GM12892 (cell line): Measurements from ENCODE around the gene GATA1.

Source experiments
- DNase-seq: peaks from one replicate; pipeline ENCODE4 v3.0.0; 2011; ENCODE audit not compliant: insufficient read length
- FAIRE-seq: peaks from 2 replicates; lab custom pipeline; 2011; peaks lifted over from hg19 to GRCh38; lab: Jason Lieb, UNC
- POLR2A ChIP-seq: IDR thresholded peaks from 2 replicates; pipeline ENCODE4 v1.6.1; 2011; ENCODE audit warnings: low read depth, low read length, control low read depth
- POLR2AphosphoS5 ChIP-seq: IDR thresholded peaks from 2 replicates; pipeline ENCODE4 v1.6.1; 2011; ENCODE audit warnings: low read depth, low read length, control low read depth
- TAF1 ChIP-seq: IDR thresholded peaks from 2 replicates; pipeline ENCODE4 v1.6.1; 2011; ENCODE audit warnings: low read depth, mild to moderate bottlenecking, control low read depth, low read length, borderline replicate concordance

Gene GATA1

DNA sequence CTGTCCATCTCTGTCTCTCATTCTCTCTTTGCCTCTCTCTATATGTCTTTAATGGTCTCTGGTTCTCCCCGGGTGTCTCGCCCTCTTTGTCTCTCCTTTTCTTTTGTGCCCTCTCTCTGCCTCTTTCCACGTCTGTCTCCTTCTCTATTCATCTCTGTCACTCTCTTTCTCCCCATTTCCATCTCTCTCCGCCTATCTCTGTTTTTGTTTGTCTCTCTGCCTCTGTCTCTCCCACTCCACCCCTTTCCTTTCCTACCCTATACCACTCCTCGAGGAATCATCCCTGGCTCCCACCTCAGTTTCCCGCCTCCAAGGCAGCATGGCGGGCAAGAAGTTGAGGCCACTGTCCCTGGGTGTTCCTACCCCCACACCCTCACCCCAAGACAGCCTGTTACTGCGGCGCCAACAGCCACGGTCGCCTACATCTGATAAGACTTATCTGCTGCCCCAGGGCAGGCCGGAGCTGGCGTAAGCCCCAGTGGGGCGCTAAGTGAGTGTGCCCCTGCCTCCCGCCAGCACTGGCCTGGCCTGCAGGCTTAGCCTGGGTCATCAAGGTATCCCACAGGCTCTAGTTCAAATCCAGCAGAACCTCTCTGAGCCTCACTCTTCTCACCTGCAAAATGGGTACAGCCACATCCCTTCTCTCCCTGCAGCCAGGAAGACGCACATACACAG lies 713 bp upstream of the GATA1 start:
- TF ChIP-seq POLR2AphosphoS5 = no peak
- no peak for TF ChIP-seq POLR2A
- no peak for TF ChIP-seq TAF1
- DNase-seq (no peak), FAIRE-seq (no peak)

DNA sequence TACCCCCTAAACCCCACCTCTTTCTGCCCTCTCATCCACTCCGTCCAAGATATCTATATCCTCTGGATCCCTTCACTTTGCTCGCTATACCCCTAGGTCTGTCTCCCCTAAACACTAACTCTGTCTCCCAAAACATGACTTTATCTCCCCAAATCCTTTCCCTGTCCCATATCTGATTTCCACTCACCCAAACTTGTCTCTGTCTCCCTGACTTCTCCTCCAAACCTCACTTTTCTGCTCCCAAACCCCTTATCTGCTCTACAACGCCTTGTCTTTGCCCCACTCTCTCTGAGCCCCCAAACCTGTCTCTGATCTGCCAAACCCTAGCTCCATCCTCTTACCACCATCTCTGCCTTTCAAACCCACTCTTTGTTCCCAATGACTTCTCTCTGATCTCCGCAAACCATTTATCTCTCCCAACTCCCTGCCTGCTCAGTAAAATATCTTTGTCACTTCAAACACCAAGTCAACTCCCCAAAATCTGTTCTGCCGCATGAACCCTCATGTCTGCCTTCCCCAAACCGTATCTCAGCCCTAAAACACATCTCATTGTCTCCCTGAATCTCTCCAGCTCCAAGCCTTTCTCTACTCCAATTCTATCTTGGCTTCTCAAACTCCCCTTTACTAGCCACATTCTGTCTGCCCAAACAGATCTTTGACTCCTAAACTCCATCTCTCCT lies 575 bp downstream of the GATA1 start:
- no peak for TF ChIP-seq POLR2AphosphoS5
- no peak for TF ChIP-seq TAF1
- no peak for TF ChIP-seq POLR2A
- FAIRE-seq = no peak

DNA sequence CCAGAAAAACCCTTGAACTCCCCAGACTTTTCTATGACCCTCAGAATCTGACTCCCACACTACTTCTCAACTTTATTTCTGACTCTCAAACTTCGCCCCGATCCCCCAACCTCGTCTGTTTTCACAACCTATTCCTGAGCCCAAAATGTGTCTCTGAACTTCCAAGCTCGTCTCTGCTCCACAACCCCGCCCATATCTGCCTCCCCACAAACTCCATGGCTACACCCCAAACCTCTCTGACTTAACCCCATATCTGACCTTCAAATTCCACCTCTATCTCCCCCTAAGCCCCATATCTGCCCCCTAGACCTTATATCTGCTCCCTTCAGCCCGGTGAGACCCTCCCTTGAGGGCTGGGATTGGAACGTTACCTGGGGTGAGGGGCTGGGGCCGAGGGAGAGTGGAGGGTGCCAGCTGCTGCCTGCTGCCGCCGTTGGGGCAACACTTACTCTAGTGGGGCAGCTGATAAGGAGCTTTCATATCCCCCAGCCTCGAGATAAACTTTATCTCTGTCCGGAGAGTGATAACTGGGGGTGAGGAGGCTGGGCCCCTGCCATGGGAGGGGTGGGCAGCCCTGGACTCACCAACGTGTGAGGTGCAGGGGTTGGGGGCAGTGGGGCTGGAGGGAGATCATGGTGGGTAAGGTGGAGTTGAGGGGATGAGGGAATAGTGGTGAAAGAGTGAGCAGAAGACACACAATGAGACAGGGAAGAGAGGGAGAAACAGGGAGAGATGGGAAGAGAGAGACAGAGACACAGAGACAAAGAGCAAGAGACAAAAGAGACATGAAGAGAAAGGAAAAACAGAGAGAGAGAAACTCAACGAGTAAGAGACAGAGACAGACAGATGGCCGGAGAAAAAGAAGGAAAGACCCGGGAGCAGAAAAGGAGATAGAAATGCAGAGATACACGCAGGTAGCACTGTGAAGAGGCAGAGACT lies 1.4 kb downstream of the GATA1 start:
- no peak for TF ChIP-seq POLR2A
- TF ChIP-seq TAF1 = no peak
- no peak for TF ChIP-seq POLR2AphosphoS5
- FAIRE-seq (no peak), DNase-seq (no peak)

More for the DNA sequence above, 575 bp downstream of the GATA1 start:
- DNase-seq = no peak

DNA sequence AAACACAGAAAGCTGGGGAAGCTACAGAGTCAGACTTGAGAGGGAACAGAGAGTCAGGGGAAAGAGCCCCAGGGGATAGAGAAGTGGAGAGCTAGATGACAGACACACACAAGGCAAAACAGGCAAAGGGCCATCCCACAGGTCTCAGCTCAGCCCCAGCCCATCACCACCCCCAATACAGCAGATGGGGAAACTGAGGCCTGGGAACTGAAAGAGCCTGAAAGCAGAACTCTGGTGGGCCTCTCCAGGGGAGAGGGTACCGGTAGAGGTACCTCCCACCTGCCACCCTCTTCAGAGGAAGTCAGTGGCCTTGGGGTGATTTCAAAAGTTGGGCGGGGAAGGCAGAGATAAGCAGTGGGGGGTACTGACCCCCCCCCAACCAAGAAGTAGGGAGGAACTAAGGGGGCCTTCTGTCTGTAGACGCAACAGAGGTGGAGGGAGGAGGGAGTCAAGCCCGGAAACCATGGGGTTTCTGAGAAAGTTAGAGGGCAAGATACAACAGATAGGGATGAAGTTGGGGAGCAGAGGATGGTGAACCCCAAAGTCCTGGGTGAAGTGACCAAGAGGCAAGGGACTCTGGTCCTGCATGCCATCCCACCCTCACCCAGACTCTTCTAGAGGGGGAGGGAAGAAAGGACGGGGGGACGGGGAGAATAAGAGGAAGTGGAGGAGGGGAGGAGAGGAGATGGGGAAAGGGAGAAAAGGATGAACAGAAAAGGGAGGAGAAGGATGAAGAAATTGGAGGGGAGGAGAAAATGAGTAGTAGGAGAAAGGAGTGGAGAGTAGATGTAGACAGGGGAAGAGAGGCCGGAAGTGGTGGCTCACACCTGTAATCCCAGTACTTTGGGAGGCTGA lies 3.2 kb downstream of the GATA1 start:
- DNase-seq (no peak), FAIRE-seq (no peak)
- TF ChIP-seq POLR2AphosphoS5 (no peak), POLR2A (no peak), TAF1 (no peak)

DNA sequence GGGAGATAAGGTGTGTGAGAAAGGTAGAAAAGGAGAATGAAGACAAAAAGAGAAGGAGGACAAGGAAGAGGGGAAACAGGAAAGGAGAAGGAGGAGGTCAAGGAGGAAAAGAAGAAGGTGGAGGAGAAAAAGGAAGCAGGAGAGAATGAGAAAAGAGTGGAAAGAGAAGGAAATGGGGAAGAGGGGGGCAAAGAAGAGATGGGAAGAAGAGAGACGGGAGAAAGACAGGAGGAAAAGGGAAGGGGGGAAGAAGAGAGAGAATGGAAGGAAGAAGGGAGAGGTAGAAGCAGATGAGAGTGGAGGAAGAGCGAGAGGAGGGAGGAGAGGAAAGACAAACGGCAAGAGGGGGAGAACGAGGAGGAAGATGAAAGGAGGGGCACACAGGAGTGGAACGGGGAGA lies 4.1 kb downstream of the GATA1 start:
- DNase-seq (no peak), FAIRE-seq (no peak)
- TF ChIP-seq POLR2A = no peak

DNA sequence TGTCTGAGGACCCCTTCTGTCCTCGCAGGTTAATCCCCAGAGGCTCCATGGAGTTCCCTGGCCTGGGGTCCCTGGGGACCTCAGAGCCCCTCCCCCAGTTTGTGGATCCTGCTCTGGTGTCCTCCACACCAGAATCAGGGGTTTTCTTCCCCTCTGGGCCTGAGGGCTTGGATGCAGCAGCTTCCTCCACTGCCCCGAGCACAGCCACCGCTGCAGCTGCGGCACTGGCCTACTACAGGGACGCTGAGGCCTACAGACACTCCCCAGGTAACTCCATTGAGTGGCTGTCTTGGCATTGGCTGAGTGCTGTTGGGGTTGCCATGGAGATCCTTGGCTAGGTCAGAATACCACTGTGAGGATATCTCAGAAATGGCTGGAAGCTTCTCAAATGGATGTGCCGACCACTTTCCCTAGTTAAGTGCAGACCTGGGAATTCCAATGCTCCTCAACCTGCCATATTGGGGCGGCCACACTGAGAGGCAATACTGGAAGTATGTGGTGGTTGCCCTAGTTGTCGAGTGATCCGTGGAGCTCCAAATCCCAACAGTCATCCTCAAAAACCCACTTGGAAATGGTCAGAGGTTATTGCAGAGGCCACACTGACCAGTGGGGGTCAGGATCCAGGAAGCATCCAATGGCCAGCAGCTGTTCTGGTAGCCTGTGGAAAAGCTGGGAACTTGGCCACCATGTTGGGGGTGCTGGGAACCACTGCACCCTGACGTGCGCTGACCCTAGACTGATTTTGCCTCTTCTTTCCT lies 4.9 kb downstream of the GATA1 start:
- no peak for DNase-seq
- TF ChIP-seq POLR2AphosphoS5 = no peak
- FAIRE-seq = no peak

DNA sequence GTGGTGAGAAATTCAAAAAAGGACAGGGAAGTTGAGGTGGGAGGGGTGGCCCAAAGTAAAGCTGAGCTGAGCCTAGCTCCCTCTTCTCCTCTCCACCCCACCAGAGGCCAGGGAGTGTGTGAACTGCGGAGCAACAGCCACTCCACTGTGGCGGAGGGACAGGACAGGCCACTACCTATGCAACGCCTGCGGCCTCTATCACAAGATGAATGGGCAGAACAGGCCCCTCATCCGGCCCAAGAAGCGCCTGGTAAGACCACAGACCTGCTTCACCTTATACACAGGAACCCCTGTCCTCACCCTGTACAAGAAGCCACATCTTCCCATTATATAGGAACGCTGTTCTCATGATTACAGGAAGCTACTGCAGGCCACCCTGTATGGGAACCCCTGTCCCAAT lies 5.8 kb downstream of the GATA1 start:
- TF ChIP-seq TAF1 (no peak), POLR2A (no peak), POLR2AphosphoS5 (no peak)
- FAIRE-seq = no peak
- DNase-seq = no peak

DNA sequence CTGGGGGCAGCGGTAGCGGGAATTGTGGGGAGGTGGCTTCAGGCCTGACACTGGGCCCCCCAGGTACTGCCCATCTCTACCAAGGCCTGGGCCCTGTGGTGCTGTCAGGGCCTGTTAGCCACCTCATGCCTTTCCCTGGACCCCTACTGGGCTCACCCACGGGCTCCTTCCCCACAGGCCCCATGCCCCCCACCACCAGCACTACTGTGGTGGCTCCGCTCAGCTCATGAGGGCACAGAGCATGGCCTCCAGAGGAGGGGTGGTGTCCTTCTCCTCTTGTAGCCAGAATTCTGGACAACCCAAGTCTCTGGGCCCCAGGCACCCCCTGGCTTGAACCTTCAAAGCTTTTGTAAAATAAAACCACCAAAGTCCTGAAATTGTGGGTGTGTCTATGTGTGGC lies 7.5 kb downstream of the GATA1 start:
- DNase-seq (no peak), FAIRE-seq (no peak)
- TF ChIP-seq TAF1 (no peak), POLR2AphosphoS5 (no peak), POLR2A (no peak)

DNA sequence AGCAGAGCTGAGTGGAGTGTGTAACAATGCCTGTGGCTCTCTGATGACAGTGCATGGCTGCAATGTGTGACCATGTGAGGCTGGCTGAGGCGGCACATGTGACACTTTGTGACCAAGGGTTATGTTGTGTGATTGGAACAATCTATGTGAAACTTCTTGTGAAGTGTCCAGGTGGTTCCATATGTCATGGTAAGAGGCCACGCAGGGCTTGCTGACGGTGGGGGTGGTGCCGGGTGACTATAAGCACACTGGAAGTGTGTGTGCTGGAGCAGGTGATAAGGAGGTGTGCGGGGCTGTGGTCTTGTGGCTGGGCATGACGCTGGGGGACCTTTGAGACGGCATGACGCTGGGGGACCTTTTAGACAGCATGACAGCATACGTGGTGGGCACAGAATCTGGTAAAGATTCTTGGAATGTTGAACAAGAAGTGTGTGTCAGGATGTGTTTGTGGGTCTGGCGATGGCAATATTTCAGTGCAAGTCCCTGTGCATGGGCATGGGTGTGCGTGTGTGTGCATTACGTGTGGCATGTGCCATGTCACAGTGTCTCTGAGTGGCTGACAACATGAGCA lies 8.0 kb downstream of the GATA1 start:
- no peak for FAIRE-seq
- DNase-seq = no peak
- TF ChIP-seq POLR2A (no peak), TAF1 (no peak), POLR2AphosphoS5 (no peak)

DNA sequence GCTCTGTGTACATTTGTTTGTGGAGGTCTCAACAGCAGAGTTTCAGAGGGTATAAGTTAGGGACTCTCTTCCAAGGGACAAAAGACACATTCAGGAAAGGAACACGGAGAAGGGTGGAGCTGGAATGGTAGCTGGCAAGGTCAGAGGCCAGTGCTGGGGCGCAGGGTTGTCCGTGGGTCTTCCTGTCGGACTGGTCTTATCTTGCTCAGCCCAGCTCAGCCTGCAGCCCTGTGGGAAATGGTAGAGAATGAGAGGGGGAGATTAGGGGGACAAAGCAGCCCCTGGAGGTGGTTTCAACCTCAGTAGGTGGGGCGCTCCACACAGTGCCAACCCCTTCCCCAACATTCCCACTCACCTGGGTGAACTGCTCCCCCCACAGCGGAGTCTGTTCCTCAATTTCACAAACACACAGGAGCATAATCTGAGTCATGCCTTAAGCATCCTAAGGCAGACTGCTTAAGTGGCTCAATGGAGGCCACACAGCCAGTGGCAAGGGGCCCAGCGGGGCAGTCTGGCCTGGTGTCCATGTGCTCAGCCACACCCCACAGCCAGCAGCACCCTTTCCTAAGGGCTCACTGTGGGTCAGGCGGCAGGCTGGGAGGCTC lies 8.6 kb downstream of the GATA1 start:
- TF ChIP-seq TAF1 (no peak), POLR2AphosphoS5 (no peak), POLR2A (no peak)
- FAIRE-seq = no peak
- no peak for DNase-seq
